ENCODE results near the gene LINGO1.

The LINGO1 gene

GRCh38 chr15:77582763-77583162 is 49.9 kb downstream of the LINGO1 start:
- TF ChIP-seq CTCF (IDR thresholded peaks at IDR 0.05; ENCODE audit: extremely low read depth, insufficient read depth, missing control alignments): no peak
- in situ Hi-C loops (cut with MboI; ENCODE audit: low pct_unique_long_range_greater_than_20kb, low sequenced_read_pairs, unreplicated experiment): no loop called here
- no peak for DNase-seq (ENCODE audit: low spot score)

GRCh38 chr15:77581896-77582569 is 50.7 kb downstream of the LINGO1 start:
- no peak for TF ChIP-seq CTCF (IDR thresholded peaks at IDR 0.05; ENCODE audit: extremely low read depth, insufficient read depth, missing control alignments)
- DNase-seq (ENCODE audit: low spot score): no peak
- in situ Hi-C loops (cut with MboI; ENCODE audit: low pct_unique_long_range_greater_than_20kb, low sequenced_read_pairs, unreplicated experiment): no loop called here

GRCh38 chr15:77580996-77581682 is 51.6 kb downstream of the LINGO1 start:
- no peak for TF ChIP-seq CTCF (IDR thresholded peaks at IDR 0.05; ENCODE audit: extremely low read depth, insufficient read depth, missing control alignments)
- no peak for DNase-seq (ENCODE audit: low spot score)
- in situ Hi-C loops (cut with MboI; ENCODE audit: low pct_unique_long_range_greater_than_20kb, low sequenced_read_pairs, unreplicated experiment): no loop called here

GRCh38 chr15:77579498-77580188 is 53.1 kb downstream of the LINGO1 start:
- in situ Hi-C loops (cut with MboI; ENCODE audit: low pct_unique_long_range_greater_than_20kb, low sequenced_read_pairs, unreplicated experiment): no loop called here
- no peak for TF ChIP-seq CTCF (IDR thresholded peaks at IDR 0.05; ENCODE audit: extremely low read depth, insufficient read depth, missing control alignments)
- DNase-seq (ENCODE audit: low spot score): no peak

GRCh38 chr15:77578641-77579372 is 53.9 kb downstream of the LINGO1 start:
- TF ChIP-seq CTCF (IDR thresholded peaks at IDR 0.05; ENCODE audit: extremely low read depth, insufficient read depth, missing control alignments): no peak
- DNase-seq (ENCODE audit: low spot score): no peak
- in situ Hi-C loops (cut with MboI; ENCODE audit: low pct_unique_long_range_greater_than_20kb, low sequenced_read_pairs, unreplicated experiment): no loop called here

GRCh38 chr15:77577366-77577950 is 55.3 kb downstream of the LINGO1 start:
- TF ChIP-seq CTCF (IDR thresholded peaks at IDR 0.05; ENCODE audit: extremely low read depth, insufficient read depth, missing control alignments): no peak
- no peak for DNase-seq (ENCODE audit: low spot score)
- in situ Hi-C loops (cut with MboI; ENCODE audit: low pct_unique_long_range_greater_than_20kb, low sequenced_read_pairs, unreplicated experiment): no loop called here
